NCI-H1436 (cell line): ENCODE results near the gene MED28.
A peak's percentile ranks its signal among the peaks of the same experiment; 100 is the strongest.
"Not testable (repeated sequence)": the region's sequence is repeated elsewhere in the genome, so short reads cannot be mapped to it uniquely, and the experiment has no call there.

Experiments
- DNase-seq: peaks from one replicate; lab custom pipeline; 2025; lab: John Stamatoyannopoulos, UW

MED28 gene

DNA sequence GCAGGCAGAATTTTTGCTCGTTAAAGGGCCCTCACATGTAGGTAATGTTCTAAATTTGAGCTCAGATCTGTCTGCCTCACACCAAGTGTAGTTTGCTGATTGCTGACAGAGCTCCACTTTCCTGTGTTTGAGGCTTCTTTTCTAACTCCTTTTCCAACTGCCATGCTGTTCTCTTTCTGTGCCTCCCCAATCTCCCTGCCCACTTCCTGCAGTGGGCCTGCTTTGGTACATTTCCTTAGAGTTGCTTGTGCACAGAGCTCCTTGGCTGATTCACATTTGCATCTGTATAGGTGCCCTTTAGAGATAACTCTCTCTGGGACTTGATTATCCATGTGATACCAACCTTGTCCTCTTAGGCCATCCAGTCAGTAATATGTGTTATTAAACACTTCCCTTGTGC, 4.5 kb downstream of the MED28 start:
- no peak for DNase-seq

DNA sequence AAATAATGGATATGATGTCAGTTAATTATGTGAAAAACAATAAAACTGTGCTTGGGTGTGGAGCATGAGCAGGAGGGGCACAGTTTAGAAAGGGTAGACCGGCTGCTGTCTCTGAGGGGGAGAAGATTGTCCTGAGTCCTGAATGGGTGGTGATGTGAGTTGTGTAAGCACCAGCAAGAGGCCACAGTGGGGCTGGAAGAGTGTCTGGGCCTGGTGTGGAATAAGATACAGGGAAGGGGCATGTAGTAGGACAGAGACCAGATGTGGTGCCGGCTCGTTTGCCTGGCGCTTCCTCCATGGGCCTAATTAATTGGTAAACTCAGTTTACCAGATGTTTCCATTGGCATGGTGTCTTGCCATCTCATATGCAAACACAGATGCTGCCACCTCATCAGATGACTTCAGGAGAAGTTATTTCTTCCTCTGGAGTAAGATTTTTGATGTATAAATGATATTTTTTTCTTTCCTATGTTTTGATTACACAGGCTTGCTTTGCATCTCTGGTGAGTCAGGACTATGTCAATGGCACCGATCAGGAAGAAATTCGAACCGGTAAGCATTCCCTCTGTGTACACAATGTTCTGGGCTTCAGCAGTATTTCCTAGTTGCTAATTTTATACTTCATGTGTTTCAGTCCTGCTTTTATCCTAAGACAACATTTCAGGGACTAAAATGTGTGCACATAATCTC, 5.1 kb downstream of the MED28 start:
- DNase-seq, result no peak

DNA sequence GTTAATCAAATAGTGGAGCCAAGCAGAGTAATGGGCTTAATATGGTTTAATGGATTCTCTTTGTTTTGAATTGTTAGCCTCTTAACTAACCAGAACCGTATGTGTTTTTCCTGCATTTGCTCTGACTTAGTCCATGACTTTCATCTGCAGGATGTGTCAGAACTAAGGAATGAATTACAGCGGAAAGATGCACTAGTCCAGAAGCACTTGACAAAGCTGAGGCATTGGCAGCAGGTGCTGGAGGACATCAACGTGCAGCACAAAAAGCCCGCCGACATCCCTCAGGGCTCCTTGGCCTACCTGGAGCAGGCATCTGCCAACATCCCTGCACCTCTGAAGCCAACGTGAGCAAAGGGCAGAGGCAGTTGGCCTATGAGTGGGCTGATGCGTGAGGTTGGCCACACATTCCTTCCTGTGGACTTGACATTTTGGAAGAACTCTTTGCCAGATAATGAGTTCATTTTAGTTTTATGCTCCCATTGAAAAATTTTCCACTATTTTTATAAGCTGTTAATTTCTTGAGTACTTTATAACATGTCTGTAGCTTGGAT, 9.1 kb downstream of the MED28 start:
- DNase-seq, result no peak

DNA sequence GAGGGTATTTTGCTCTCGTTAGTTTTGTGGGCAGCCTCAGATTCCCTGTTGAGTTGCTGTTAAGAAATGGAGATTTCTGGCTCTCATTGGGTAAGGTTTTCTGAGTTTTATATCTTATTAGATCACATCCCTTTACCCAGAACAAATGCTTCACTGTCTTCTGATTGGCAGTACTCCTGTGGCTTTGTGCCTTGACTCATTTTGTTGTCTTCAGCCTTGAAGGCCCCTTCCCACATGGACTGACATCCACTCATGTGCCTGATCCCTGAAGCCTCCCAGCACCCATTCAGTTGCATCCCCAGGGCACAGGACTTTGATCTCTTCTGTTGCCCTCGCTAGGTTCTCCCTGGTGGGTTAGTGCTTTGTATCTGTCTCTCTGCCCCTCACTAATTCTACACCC, 10.4 kb downstream of the MED28 start:
- no peak for DNase-seq

DNA sequence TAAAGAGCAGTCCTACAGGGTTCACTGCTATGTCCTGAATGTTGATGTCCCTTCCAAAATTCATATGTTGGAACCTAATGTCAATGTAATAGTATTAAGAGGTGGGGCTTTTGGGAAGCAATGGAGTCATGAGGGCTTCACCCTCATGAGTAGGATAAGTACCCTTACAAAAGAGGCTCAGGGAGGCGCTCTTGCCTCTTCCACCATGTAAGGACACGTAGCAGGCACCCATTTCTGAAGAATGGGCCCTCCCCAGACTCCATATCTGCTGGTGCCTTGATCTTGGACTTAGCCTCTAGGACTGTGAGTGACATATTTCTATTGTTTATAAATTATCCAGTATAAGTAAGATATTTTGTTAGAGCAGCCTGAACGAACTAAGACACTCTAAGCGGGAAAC, 15.8 kb downstream of the MED28 start:
- DNase-seq, result no peak

DNA sequence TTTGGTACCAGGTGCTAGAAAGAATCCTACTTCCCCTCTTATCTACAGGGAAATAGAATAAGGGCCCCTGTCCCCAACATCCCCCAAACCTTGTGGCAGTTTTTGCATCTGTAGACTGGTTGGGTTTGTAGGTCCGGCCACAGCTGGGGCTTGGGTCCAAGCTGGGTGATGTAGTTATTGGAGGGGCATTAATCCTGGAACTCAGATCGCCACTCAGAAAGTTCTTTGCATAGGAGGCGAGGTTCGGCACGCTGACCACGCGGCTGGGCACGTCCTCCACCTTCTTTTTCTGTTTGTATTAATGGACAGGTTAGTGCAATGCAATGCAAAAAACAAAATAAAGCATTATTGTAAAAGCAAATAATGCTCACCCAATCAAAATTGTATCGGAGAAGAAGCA, 19.2 kb downstream of the MED28 start:
- DNase-seq, result no peak

DNA sequence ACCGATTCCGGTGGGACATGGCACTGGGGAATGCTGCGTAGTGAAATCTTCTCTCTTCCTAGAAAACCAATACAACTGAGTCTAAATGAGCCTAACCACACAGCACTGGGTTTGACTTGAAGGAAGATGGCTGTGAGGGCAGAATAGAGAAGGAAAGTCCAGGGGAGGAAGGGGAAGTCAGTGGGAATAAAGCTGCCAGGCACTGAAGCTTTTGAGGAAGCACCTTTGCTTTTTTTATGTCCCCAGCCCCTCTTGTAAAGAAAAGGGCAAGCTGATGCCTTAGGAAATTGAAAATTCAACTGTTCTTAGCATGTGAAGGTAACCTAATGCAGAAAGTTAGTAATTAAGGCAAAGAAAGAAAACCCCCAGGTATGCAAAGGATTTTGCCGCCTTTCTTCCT, 20.6 kb downstream of the MED28 start:
- DNase-seq, result no peak

DNA sequence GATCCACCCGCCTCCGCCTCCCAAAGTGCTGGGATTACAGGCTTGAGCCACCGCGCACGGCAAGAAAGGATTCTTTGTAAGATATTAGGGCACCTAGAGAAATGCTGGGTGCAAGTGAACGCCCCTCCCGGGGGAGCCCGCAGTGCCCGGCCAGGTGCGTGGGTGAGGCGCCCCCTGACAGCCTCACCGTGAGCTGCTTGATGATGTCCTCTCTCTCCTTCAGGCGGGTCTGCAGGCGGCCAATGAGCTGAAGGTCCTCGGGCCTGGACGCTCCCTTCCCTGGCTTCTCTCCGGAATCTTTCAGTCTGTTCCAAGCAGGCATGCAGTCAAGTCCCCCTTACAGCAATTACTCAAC, 21.9 kb downstream of the MED28 start:
- no peak for DNase-seq

DNA sequence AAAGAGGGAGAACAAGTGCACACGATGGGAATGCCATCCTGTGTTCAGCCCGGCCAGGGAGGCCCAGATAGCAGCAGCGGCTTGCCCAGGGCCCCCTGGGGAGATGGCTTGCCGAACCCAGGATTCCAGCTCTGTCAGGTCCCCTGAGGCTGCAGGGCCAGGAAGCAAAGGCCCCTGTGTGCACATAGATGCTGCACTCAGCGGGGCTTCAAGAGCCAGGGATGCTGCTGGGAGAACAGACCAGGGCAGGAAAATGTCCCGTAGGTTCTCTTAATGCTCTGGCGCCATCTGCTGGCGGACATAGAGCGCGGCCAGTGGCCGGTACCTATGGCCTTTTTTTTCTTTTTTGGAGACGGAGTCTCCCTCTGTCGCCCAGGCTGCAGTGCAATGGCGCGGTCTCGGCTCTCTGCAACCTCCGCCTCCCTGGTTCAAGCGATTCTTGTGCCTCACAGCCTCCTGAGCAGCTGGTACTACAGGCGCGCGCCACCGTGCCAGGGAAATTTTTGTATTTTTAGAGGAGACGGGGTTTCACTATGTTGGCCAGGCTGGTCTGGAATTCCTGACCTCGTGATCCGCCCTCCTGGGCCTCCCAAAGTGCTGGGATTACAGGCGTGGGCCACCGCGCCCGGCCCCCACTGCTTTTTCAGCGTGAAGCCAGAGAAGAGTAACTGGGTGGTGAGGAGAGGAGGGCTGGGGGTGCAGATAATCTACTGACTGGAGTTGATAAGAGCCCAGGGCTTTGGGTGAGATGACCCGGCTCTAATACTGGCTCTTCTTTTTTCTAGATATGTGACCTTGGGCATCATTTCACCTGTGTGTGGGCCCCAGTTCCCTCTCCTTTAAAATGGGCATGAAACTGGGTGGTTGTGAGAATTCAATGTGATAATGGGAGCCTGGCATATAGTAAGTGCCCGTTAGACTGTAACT, 22.5 kb downstream of the MED28 start:
- DNase-seq, result peak; percentile 12

DNA sequence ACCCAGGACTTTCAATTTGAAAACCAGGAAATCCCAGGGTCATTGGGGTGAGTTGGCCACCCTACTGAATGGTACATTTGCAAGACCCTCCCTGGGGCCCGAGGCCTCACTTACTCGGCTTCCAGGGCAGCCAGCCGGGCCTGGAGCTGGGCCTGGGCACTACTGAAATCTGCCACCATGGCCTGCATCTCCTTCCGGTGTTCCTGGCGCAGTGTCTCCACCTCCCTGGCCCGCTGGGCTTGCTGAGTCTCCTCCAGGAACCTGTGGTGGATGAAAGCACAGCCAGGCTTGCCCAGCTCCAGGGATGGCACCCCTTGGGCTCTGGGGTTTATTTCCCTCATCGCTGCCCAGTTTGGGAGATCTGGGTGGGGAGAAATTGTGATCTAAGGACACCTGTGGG, 24.7 kb downstream of the MED28 start:
- DNase-seq, result no peak

DNA sequence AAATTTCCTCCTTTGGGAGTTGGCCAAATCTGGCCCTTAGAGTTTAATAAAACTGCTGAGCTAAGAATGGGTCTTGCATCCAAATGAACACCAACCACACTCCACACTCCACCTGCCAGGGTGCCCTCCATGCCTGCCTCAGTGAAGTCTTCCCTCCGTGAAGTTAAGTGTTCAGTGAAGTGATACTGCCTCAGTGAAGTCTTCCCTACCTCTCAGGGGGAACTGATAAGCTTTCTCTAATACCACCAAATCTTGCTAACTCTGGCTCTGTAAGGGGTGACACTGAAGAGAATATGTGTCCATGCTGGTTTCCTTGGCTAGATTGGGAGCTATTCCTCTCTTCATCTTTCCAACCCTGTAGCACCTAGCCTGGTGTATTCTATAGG, 27.9 kb downstream of the MED28 start:
- DNase-seq, result no peak

DNA sequence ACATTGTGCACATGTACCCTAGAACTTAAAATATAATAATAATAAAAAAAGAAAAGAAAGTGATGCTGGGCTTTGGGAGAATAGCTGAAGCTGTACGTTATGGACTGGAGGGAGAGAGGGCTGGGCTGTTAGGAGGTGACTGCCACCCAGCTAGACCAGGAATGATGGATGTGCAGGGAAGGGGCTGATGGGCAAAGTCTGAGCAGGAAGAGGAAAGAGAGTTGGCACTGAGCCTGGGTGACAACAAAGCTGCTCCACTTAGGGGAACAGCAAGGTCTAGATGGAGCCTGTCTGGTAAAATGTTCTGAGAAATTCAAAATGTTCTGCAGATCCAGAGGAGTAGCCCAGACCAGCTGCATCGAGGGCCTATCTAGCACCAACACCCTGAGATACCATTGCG, 32.3 kb downstream of the MED28 start:
- DNase-seq, result no peak

DNA sequence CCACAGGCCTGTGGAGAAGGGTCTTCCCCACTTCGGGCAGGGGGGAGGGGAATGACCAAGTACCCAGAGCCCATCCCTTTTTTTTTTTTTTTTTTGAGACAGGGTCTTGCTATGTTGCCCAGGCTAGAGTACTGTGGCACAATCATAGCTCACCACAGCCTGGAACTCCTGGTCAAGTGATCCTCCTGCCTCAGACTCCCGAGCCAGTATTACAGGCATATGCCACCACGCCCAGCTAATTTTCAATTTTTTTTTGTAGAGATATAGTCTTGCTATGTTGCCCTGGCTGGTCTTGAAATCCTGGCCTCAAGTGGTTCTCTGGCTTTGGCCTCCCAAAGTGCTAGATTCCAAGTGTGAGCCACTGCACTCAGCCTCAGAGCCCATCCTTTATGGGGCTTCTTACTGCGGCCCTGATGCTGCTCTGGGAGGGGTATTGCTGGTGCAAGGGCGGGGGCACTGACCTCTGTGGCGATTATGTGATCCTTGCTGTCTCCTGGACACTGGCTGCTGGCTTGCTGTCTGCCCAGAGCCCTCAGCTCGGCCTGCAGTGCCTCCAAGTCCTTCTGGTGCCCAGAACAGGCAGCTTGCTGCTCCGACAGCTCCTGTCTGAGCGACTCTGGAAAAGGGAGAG, 32.9 kb downstream of the MED28 start:
- DNase-seq, result no peak

DNA sequence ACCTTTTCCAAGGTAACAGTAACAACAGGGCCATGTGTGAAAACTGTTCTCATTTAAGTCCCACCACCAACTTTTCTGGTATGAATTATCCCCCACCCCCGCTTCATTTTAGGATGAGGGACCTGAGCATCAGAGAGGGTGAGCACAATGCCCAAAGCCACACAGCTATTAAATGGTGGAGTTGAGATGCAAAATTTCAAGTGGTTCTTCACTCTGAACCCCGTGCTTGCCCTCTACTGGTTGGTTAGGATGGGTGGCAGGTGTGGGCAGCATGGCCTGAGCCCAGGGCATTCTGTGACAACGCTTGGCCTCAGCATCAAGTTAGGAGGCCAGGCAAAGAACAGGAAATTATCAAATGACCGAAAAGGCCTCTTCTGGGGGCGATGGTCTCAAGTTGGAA, 33.5 kb downstream of the MED28 start:
- DNase-seq, result no peak

DNA sequence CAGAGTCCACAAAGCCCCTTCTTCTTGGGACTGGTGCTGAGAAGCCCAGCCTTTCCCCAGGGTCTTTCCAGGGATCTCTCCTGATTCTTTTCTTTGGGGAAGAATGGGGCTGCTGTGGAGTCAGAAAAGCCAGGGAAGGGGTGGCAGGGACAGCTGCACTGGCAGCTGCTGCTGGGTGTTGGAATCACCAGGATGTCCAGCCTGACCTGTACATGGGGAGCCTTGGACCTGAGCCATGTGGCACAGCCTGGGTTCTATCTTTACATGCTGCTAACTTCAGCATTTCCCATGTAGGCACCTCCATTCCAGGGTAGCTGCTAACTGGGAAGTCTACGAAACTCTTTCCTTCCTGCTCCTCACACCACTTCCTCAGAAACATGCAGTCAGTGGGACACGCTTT, 36.0 kb downstream of the MED28 start:
- DNase-seq, result no peak

DNA sequence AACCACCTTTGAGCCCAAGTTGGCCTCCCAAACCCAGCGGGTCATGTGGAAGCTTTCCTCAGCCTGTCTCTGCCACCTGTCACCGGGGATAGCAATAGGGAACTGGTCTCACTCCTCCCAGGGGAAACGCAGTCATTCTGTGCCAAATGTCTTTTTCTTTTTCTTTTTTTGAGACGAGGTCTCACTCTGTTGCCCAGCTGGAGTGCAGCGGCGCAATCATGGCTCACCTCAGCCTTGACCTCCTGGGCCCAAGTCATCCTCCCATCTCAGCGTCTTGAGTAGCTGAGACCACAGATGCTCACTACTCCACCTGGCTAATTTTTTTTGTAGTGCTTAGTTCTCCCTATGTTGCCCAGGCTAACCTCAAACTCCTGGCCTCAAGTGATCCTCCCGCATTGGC, 40.3 kb downstream of the MED28 start:
- DNase-seq, result no peak

DNA sequence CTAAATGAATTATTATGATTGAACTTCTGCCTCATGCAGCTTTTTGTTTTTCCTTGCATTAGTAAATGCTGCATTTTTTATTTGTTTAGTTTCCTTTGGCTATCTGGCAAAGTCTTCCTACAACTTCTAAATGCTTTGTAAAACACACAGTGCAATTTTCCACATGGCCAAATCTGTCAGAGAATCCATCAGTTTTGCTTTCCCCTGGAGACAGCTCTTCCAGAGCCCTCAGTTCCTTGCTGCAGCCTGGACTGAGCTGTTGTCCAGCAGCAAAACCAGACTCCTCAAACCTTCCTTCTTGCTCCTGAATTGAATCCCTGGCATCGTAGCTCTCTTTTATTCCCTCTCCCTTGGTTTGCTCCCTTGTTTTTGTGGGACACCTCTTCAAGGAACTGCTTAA, 42.6 kb downstream of the MED28 start:
- no peak for DNase-seq

DNA sequence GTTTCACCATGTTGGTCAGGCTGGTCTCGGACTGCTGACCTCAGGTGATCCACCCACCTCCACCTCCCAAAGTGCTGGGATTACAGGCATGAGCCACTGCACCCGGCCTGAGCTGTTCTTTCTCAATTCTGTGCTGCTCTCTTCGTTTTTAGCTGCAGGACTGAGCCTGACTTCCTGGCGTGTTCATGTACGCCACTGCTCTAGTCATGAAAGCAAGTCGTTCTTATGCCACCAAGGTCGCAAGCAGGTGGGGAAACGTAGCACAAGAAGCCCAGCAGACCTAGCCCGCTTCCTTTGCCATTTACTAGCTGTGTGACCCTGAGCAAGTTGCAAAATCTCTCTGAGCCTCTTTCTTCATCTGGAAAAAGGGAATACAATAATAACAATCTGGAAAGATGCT, 43.4 kb downstream of the MED28 start:
- DNase-seq, result no peak

DNA sequence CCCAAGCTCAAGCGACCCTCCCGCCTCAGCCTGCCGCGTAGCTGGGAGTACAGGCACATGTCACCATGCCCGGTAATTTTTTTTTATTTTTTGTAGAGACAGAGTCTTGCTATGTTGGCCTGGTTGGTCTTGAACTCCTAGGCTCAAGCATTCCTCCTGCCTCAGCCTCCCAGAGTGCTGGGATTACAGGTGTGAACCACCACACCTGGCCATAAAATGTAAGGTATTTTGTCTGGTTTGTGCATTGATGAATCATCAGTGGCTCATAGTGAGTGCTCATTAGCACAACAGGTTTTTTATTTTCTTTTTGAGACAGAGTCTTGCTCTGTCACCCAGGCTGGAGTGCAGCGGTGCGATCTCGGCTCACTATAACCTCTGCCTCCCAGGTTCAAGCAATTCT, 44.8 kb downstream of the MED28 start:
- DNase-seq, result not testable (repeated sequence)

DNA sequence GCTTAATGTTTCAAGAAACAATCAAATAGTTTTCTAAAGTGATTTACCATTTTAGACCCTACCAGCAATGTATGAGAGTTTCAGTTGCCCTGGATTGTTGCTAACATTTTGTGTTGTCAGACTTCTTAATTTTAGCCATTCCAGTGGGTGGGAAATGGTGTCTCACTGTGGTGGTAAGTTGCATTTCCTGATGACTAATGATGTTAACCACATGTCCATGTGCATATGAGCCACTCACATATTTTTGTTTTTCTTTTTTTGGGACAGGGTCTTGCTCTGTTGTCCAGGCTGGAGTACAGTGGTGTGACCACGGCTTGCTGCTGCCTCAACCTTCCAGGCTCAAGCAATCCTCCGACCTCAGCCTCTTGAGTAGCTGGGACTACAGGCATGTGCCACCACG, 48.3 kb downstream of the MED28 start:
- DNase-seq, result no peak

DNA sequence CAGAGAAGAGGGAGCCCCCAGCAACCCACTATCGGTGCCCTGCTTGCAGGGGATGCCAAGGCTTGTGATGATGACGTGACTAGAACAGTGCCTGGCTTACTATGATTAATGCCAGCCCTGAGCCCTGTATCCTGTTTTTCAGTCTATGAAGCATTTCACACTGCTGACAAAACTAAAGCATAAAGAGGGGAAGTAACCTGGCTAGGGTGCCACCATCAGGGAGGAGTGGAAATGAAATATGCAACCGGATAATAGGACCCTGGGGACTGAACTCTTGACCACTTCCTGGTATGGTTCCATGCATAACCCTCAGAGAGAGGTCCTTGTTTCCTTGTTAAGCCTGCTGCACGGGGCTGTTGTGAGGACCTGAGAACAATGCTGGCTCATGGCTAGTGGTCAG, 50.3 kb downstream of the MED28 start:
- no peak for DNase-seq

DNA sequence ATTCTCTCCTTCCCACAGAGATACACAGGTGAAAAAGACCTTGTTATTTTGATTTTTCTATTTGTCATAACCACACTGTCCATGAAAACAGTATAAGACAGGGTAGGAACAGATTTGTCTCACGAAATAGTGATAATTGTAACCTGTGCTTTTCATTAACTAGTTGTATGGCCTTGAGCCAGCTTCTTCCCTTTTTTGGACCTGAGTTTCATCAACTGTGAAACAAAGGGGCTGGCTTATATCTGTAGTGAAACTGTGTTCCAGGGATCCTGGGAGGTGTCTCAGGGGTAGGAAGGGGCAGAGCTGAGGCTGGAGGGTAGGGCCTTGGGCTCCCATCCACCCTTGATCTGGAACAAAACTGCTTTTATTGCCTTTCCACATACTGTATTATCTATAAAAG, 50.9 kb downstream of the MED28 start:
- no peak for DNase-seq

DNA sequence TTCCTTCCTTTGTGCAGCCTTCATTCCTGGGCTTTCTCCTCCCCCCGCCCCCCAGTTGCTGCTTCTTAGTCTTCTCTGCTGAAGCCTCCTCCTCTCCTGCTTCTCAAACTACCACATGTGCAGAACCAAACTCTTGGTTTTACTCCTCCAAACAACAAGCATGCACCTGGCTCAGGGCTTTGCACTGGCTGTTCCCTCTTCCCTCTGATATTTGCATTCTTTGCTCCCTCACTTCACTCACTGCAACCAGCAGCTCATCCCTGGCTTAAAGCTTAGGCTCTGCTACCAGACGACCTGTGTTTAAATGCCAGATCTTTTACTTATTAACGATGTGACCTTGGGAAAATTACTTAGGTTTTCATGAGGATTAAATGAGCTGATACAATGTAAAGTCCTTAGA, 51.4 kb downstream of the MED28 start:
- no peak for DNase-seq
